ENCODE results near the gene HBQ1. TPM values are rescaled to one million over a fixed set of nuclear protein-coding genes. Genes with fewer than 3 reads are reported as not detected.
"Not testable (repeated sequence)": the region's sequence is repeated elsewhere in the genome, so short reads cannot be mapped to it uniquely, and the experiment has no call there.

HBQ1 gene
- total RNA-seq, 1 experiment from 2014 or later: 7.0 TPM

GRCh38 chr16:229731-230281, 49.5 kb downstream of the HBQ1 start:
- Histone ChIP-seq H3K4me1 (no peaks in the 10 kb centered on the region), H3K9me3 (no peaks in the 10 kb centered on the region), H3K4me3 (ENCODE audit: low read depth, low read length) (peak overlapping the region; percentile 93), H3K27me3 (replicated peaks; ENCODE audit: control insufficient read depth, insufficient read depth, low read length) (no peaks in the 10 kb centered on the region), H3K36me3 (ENCODE audit: control insufficient read depth, insufficient read depth, low read length) (peaks cover 1% of the 10 kb centered on the region)
- no TSS peak for BruUV-seq (replicated peaks)
- intact Hi-C loops (cut with micrococcal nuclease; ENCODE audit: unreplicated experiment): loop anchor here (5.0 kb wide), 1 partner anchor 122 kb away; the partner anchor contains the start of gene AXIN1
- Mint-ChIP-seq H3K36me3 (ENCODE audit: insufficient read depth, unreplicated experiment) (peaks cover 46% of the 10 kb centered on the region), H3K9me3 (ENCODE audit: unreplicated experiment) (no peaks in the 10 kb centered on the region), H3K4me3 (ENCODE audit: unreplicated experiment) (peak overlapping the region; percentile 90), H3K27ac (ENCODE audit: unreplicated experiment) (peak overlapping the region; percentile 90), H3K27me3 (ENCODE audit: insufficient read depth, unreplicated experiment) (no peaks in the 10 kb centered on the region), H3K4me1 (ENCODE audit: low read depth, unreplicated experiment) (peaks cover 6% of the 10 kb centered on the region)
- ChIA-PET CTCF (interaction anchor here (2.8 kb wide), 1 partner anchor 123 kb away, joined by 16 read pairs; no protein-coding TSS in a partner anchor), POLR2A (interaction anchor here (0.9 to 2.0 kb wide), 2 partner anchors 11 to 122 kb away, joined by 5 to 8 read pairs; partner anchors contain the start of gene AXIN1)
- peak in 1 of 2 experiments; percentile 15 for DNase-seq
- no peak for TF ChIP-seq CTCF (IDR thresholded peaks at IDR 0.05; ENCODE audit: insufficient read depth in 1 of 2, low read depth in 1 of 2, low read length in 1 of 2, severe bottlenecking in 1 of 2, unreplicated experiment in 1 of 2)

- H3K4me1 ChIP-seq; H3K27ac Mint-ChIP-seq (ENCODE audit: unreplicated experiment); H3K36me3 ChIP-seq (ENCODE audit: control insufficient read depth, insufficient read depth, low read length); H3K27me3 Mint-ChIP-seq (ENCODE audit: insufficient read depth, unreplicated experiment); DNase-seq; H3K27me3 ChIP-seq (replicated peaks; ENCODE audit: control insufficient read depth, insufficient read depth, low read length); H3K9me3 Mint-ChIP-seq (ENCODE audit: unreplicated experiment); H3K4me1 Mint-ChIP-seq (ENCODE audit: low read depth, unreplicated experiment); BruUV-seq (replicated peaks); H3K9me3 ChIP-seq; intact Hi-C loops (cut with micrococcal nuclease; ENCODE audit: unreplicated experiment); CTCF ChIA-PET; H3K4me3 ChIP-seq (ENCODE audit: low read depth, low read length): not testable (repeated sequence)
- POLR2A ChIA-PET: interaction anchor here (0.9 kb wide), 1 partner anchor 11 kb away, joined by 5 read pairs; no protein-coding TSS in a partner anchor
- Mint-ChIP-seq H3K4me3 (ENCODE audit: unreplicated experiment) (peak overlapping the region; percentile 33), H3K36me3 (ENCODE audit: insufficient read depth, unreplicated experiment) (peaks cover 46% of the 10 kb centered on the region)
Measured at GRCh38 chr16:230351-230750, 50.1 kb downstream of the HBQ1 start.

Other genes starting within 250 kb of the HBQ1 start
- gene POLR3K, start 126.9 kb upstream of the HBQ1 start, total RNA-seq (2022): 29.3 and 32.4 TPM in 2 replicates
- gene SNRNP25, start 126.6 kb upstream of the HBQ1 start, total RNA-seq (2022): 57.1 and 60.7 TPM in 2 replicates
- 62.3 and 65.8 TPM in 2 replicates for gene RHBDF1, start 107.8 kb upstream of the HBQ1 start, total RNA-seq (2022)
- 39.1 and 41.1 TPM in 2 replicates for gene MPG, start 102.2 kb upstream of the HBQ1 start, total RNA-seq (2022)
- gene NPRL3, start 41.8 kb upstream of the HBQ1 start, total RNA-seq (2022): 47.2 and 54.0 TPM in 2 replicates
- gene HBZ, start 27.8 kb upstream of the HBQ1 start, total RNA-seq (2022): not detected in 2 replicates
- gene HBM, start 14.5 kb upstream of the HBQ1 start, total RNA-seq (2022): not detected in 2 replicates
- gene HBA2, start 7.6 kb upstream of the HBQ1 start, total RNA-seq (2022): 2.1 TPM in 1 of 2 replicates, not detected in the other
- 3.6 and 8.6 TPM in 2 replicates for gene HBA1, start 3.8 kb upstream of the HBQ1 start, total RNA-seq (2022)
- 80.7 and 86.1 TPM in 2 replicates for gene LUC7L, start 49.0 kb downstream of the HBQ1 start, total RNA-seq (2022)
- 71.7 and 77.7 TPM in 2 replicates for gene FAM234A, start 54.4 kb downstream of the HBQ1 start, total RNA-seq (2022)
- gene RGS11, start 95.5 kb downstream of the HBQ1 start, total RNA-seq (2022): 5.3 and 8.9 TPM in 2 replicates
- 1.9 and 2.1 TPM in 2 replicates for gene ARHGDIG, start 100.1 kb downstream of the HBQ1 start, total RNA-seq (2022)
- gene PDIA2, start 102.7 kb downstream of the HBQ1 start, total RNA-seq (2022): 0.28 and 0.41 TPM in 2 replicates
- gene AXIN1, start 172.3 kb downstream of the HBQ1 start, total RNA-seq (2022): 29.7 and 34.5 TPM in 2 replicates
- 82.4 and 91.2 TPM in 2 replicates for gene MRPL28, start 190.1 kb downstream of the HBQ1 start, total RNA-seq (2022)
- gene PGAP6, start 201.5 kb downstream of the HBQ1 start, total RNA-seq (2022): 85.5 and 87.1 TPM in 2 replicates
- gene NME4, start 216.7 kb downstream of the HBQ1 start, total RNA-seq (2022): 140 and 150 TPM in 2 replicates
- 50.2 and 52.6 TPM in 2 replicates for gene DECR2, start 221.4 kb downstream of the HBQ1 start, total RNA-seq (2022)
- gene RAB11FIP3, start 245.2 kb downstream of the HBQ1 start, total RNA-seq (2022): 31.3 and 35.8 TPM in 2 replicates

All from Caco-2 (cell line).